Measurements from ENCODE around the gene RCOR1. TPM values are rescaled to one million over a fixed set of nuclear protein-coding genes. Genes with fewer than 3 reads are reported as not detected.
A peak's percentile ranks its signal among the peaks of the same experiment; 100 is the strongest.

RCOR1 gene
- total and polyA plus RNA-seq, 2 of the 8 experiments (the other 6 are each of a cell fraction or from before 2014, with no cell fraction given), result 12.3 to 26.3 TPM

GRCh38 chr14:102630881-102631280 is 38.4 kb downstream of the RCOR1 start:
- WGBS, 2 experiments (ENCODE audit: extremely low coverage in 1 of 2, insufficient coverage in 1 of 2, insufficient read length in 1 of 2, insufficient replicate concordance in 2 of 2, low coverage in 1 of 2, low lambda C conversion rate in 2 of 2, missing lambda C conversion rate in 1 of 2), result 92% methylated on average over 8 of the region's 8 CpGs; no CpG with 5 or more reads in 1 of the 2 experiments
- no peak overlapping the region for H3K4ac ChIP-seq (replicated peaks; ENCODE audit: insufficient read length, low read depth, low read length)
- no peak for TF ChIP-seq YY1 (IDR thresholded peaks at IDR 0.05; ENCODE audit: low read depth, low read length)
- no peak for TF ChIP-seq SRF (IDR thresholded peaks at IDR 0.05; ENCODE audit: low read depth, low read length)
- no peak for TF ChIP-seq BCL11A (IDR thresholded peaks at IDR 0.05; ENCODE audit: low read depth in 2 of 2, low read length in 2 of 2)
- no peak for TF ChIP-seq CBX5 (IDR thresholded peaks at IDR 0.05; ENCODE audit: low read depth, low read length)
- no peak for TF ChIP-seq ZNF274 (IDR thresholded peaks at IDR 0.05; ENCODE audit: borderline replicate concordance, extremely low read depth, low read length)
- TF ChIP-seq GTF2F1 (IDR thresholded peaks at IDR 0.05; ENCODE audit: borderline replicate concordance, low read depth, low read length), result no peak
- TF ChIP-seq SUZ12 (IDR thresholded peaks at IDR 0.05; ENCODE audit: low read length), result no peak
- TF ChIP-seq EZH2 (IDR thresholded peaks at IDR 0.05; ENCODE audit: low read depth, low read length, severe bottlenecking), result no peak
- no peak for TF ChIP-seq CBX8 (IDR thresholded peaks at IDR 0.05; ENCODE audit: borderline replicate concordance, low read depth, low read length)
- TF ChIP-seq GABPA (IDR thresholded peaks at IDR 0.05; ENCODE audit: borderline replicate concordance, insufficient read depth, low read length), result no peak
- TF ChIP-seq HDAC2 (IDR thresholded peaks at IDR 0.05; ENCODE audit: borderline replicate concordance in 1 of 2, low read depth in 2 of 2, low read length in 2 of 2), result no peak
- TF ChIP-seq RAD21 (IDR thresholded peaks at IDR 0.05 in 1 of 2, conservative IDR thresholded peaks at IDR 0.05 in 1 of 2; ENCODE audit: low read depth in 2 of 2, low read length in 2 of 2), result no peak
- TF ChIP-seq MAX (IDR thresholded peaks at IDR 0.05), result no peak

More at GRCh38 chr14:102630881-102631280, 38.4 kb downstream of the RCOR1 start:
- no peak overlapping the region for H4K5ac ChIP-seq (ENCODE audit: insufficient read length, low read depth, low read length)
- H3K14ac ChIP-seq (ENCODE audit: insufficient read length), result no peak overlapping the region
- no peaks in the 10 kb centered on the region; a peak in 4 of 8 replicates for H3K36me3 ChIP-seq (ENCODE audit: control insufficient read depth in 2 of 4, insufficient read depth in 4 of 4, low read length in 3 of 4)
- no peak overlapping the region for H3K18ac ChIP-seq (ENCODE audit: extremely low read depth, low read length)
- DNase-seq (ENCODE audit: low read depth in 1 of 2, low spot score in 2 of 2) (no peak), FAIRE-seq (no peak)
- H3K23ac ChIP-seq (ENCODE audit: insufficient read length), result no peak overlapping the region
- peaks cover 0 to 15% (median 13%) of the 10 kb centered on the region in 4 experiments for H3K4me1 ChIP-seq (replicated peaks in 1 of 4; ENCODE audit: control insufficient read depth in 3 of 4, insufficient read depth in 4 of 4, low read length in 3 of 4)
- H4K8ac ChIP-seq (ENCODE audit: extremely low read depth, insufficient read depth, low read length), result no peak overlapping the region
- peaks cover 9 to 84% of the 10 kb centered on the region in 2 experiments for H3K79me2 ChIP-seq (ENCODE audit: control insufficient read depth in 1 of 2, insufficient read depth in 2 of 2, low read length in 2 of 2)
- peaks cover 8% of the 10 kb centered on the region for H3K79me1 ChIP-seq (ENCODE audit: low read depth, low read length)
- no peak overlapping the region for H2BK20ac ChIP-seq (ENCODE audit: low read length)
- no peaks in the 10 kb centered on the region for H3K9me3 ChIP-seq (ENCODE audit: insufficient read depth in 2 of 2, low read depth in 1 of 2, low read length in 1 of 2)
- no peak overlapping the region for H2BK5ac ChIP-seq (ENCODE audit: low read depth, low read length)
- no peak overlapping the region for H4K91ac ChIP-seq (replicated peaks; ENCODE audit: insufficient read length, low read length)
- no peaks in the 10 kb centered on the region for H3K27me3 ChIP-seq (replicated peaks in 1 of 4; ENCODE audit: control insufficient read depth in 3 of 4, extremely low read depth in 1 of 4, insufficient read depth in 3 of 4, low read length in 3 of 4)
- ChIA-PET POLR2A (ENCODE audit: partially characterized antibody) (interaction anchor here (0.6 kb wide), 1 partner anchor 23 kb away, joined by 4 read pairs; no protein-coding TSS in a partner anchor), CTCF (ENCODE audit: partially characterized antibody) (interaction anchor here (0.5 to 2.3 kb wide), 6 partner anchors 11 to 106 kb away, joined by 3 to 8 read pairs (median 4); no protein-coding TSS in a partner anchor)
- no peak overlapping the region for H3K9ac ChIP-seq (replicated peaks in 1 of 4; ENCODE audit: extremely low read depth in 1 of 4, low read depth in 3 of 4, low read length in 3 of 4)
- H2BK12ac ChIP-seq (ENCODE audit: low read depth, low read length), result no peak overlapping the region
- H2AFZ ChIP-seq (ENCODE audit: low read length), result no peak overlapping the region
- no peak overlapping the region for H3K4me3 ChIP-seq (ENCODE audit: extremely low read depth in 1 of 4, insufficient read depth in 2 of 4, low read depth in 3 of 4, low read length in 4 of 4)
- no peaks in the 10 kb centered on the region for H3K23me2 ChIP-seq (ENCODE audit: low read depth, low read length)
- peak overlapping the region; percentile 0 to 15; a peak in 1 of 4 replicates for H3K4me2 ChIP-seq (ENCODE audit: insufficient read depth in 1 of 2, low read depth in 2 of 2, low read length in 2 of 2)
- H3K27ac ChIP-seq (ENCODE audit: low read depth, low read length), result 0 out of 2 replicates have a peak overlapping the region, but pooled peaks have one; percentile 8
- H4K20me1 ChIP-seq (replicated peaks in 1 of 2; ENCODE audit: control insufficient read depth in 1 of 2, insufficient read depth in 2 of 2, low read length in 2 of 2), result peaks cover 3 to 6% of the 10 kb centered on the region in 2 experiments
- H3K56ac ChIP-seq (replicated peaks; ENCODE audit: insufficient read length, low read depth, low read length), result no peak overlapping the region
- H2BK120ac ChIP-seq (replicated peaks; ENCODE audit: low read depth, low read length), result no peak overlapping the region
- no peak overlapping the region for H2AK5ac ChIP-seq (ENCODE audit: low read depth, low read length)
- no peak overlapping the region for H2BK15ac ChIP-seq (ENCODE audit: low read length)
